Retinal pigment epithelial cell (primary cell): ENCODE data around the gene KNDC1.
"Not testable (repeated sequence)": the region's sequence is repeated elsewhere in the genome, so short reads cannot be mapped to it uniquely, and the experiment has no call there.

Experiments
- DNase-seq: peaks from one replicate; pipeline ENCODE4 v3.0.0-alpha.2; 2010; ENCODE audit warnings: low read depth
- H3K4me3 ChIP-seq: 2 replicates; pipeline ENCODE4 v1.5.1; 2011; ENCODE audit warnings: mild to moderate bottlenecking, low read length, control low read depth, moderate library complexity
- TF ChIP-seq, protein P1 (sequence below): conservative IDR thresholded peaks from 2 replicates; pipeline ENCODE4 v1.5.1; 2011; ENCODE audit warnings: low read depth, low read length, control low read depth, inconsistent platforms

The KNDC1 gene

DNA sequence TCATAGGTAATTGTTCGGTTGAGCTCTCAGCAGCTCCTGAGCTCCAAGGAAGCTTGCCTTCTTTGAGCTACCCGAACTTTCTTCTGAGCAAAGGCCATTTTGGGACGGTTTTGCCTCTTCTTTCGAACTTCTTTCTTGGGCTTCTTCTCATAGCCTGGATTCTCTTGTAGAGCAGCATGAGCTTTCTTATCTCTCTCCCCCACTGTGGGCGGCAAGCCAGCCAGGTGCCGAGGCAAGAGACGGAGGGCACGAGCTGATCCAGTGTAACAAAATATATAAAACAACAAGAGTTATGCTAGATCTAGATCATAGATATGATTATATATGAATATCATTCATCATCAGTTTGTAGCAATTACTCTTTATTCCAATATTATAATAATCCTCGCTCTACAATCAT is 16.5 kb upstream of the KNDC1 start:
- DNase-seq: no peak
- TF ChIP-seq, protein P1, sequence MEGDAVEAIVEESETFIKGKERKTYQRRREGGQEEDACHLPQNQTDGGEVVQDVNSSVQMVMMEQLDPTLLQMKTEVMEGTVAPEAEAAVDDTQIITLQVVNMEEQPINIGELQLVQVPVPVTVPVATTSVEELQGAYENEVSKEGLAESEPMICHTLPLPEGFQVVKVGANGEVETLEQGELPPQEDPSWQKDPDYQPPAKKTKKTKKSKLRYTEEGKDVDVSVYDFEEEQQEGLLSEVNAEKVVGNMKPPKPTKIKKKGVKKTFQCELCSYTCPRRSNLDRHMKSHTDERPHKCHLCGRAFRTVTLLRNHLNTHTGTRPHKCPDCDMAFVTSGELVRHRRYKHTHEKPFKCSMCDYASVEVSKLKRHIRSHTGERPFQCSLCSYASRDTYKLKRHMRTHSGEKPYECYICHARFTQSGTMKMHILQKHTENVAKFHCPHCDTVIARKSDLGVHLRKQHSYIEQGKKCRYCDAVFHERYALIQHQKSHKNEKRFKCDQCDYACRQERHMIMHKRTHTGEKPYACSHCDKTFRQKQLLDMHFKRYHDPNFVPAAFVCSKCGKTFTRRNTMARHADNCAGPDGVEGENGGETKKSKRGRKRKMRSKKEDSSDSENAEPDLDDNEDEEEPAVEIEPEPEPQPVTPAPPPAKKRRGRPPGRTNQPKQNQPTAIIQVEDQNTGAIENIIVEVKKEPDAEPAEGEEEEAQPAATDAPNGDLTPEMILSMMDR: no peak
- no peak overlapping the region for H3K4me3 ChIP-seq

DNA sequence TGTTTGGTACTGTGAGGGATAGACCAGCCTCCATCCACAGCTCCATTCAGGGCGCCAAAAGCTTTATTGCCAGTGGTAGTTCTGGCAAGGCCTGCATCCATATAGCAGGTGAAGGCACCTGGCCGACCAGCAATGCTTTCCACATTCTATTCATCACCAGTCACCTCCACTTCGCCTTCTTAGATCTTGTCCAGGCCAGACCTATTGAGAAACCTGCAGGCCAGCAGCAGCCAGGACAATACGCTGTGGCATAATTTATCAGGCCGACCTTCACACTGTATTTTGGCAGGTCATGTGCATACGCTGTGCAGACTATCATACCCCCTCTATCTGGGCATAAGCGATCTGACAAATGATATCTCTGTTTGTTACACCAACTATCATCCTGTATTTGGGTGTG is 15.2 kb upstream of the KNDC1 start:
- TF ChIP-seq, protein P1: no peak
- DNase-seq: no peak
- H3K4me3 ChIP-seq: no peak overlapping the region

DNA sequence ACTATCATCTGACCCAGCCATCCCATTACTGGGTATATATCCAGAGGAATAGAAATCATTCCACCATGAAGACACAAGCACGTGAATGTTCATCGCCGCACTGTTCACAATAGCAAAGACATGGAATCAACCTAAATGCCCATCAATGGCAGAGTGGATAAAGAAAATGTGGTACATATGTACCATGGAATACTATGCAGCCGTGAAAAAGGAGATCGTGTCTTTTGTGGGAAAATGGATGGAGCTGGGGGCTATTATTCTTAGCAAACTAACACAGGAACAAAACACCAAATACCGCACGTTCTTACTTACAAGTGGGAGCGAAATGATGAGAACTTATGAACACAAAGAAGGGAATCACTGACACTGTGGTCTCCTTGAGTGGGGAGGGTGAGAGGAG is 9.8 kb upstream of the KNDC1 start:
- no peak for DNase-seq
- TF ChIP-seq, protein P1: no peak
- no peak overlapping the region for H3K4me3 ChIP-seq

DNA sequence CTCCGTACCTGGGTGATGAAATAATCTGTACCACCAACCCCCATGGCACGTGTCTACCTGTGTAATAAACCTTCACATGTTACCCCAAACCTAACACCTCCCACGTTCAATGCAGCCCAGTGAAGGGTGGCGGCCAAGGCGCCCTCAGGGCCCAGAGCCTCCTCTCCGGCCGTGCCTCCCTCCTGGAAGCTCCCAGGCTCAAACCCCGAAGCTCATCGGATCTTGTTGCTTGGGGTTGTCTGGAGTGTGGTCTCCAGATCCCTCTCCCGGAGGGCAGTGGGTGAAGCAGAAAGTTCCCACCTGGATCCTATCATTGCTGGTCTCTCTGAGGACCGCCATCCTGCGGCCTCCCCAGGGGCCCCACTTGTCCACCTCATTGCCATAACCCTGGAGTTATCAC is 9.4 kb upstream of the KNDC1 start:
- no peak overlapping the region for H3K4me3 ChIP-seq
- no peak for DNase-seq
- TF ChIP-seq, protein P1: no peak

DNA sequence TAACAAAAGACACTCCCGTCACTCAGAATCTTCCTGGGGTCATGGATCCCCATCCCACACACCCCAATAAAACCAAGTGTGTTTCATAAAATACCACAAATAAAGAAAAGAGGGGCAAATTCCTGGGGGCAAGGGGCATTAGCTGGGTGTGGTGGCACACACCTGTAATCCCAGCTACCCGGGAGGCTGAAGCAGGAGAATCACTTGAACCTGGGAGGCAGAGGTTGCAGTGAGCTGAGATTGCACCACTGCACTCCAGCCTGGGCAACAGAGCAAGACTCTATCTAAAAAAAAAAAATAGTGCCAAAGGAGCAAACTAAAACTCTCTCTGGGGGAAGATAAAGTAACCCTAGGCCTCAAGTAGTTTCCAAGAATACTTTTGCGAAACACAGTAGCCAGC is 8.9 kb upstream of the KNDC1 start:
- not testable (repeated sequence) for H3K4me3 ChIP-seq, DNase-seq

DNA sequence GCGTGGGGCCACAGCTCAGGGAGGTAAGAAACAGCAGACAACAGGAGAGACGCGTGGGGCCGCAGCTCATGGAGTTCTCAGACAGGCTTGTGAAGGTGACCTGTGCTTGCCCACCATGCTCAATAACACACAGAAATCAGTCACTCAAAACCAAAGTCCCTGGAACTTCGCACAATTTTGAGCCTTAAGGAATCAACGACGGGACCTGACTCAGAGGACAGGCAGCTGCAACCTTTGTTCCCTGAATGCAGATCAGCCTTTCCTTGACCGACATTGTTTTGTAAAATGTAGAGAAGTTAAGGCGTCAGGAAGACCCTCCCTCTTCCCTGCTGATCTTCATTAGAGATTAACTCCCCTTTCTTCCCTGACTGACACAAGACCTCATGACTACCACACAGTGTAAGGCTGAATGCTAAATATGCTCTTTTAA is 8.5 kb upstream of the KNDC1 start:
- TF ChIP-seq, protein P1: no peak
- H3K4me3 ChIP-seq: no peak overlapping the region
- no peak for DNase-seq

DNA sequence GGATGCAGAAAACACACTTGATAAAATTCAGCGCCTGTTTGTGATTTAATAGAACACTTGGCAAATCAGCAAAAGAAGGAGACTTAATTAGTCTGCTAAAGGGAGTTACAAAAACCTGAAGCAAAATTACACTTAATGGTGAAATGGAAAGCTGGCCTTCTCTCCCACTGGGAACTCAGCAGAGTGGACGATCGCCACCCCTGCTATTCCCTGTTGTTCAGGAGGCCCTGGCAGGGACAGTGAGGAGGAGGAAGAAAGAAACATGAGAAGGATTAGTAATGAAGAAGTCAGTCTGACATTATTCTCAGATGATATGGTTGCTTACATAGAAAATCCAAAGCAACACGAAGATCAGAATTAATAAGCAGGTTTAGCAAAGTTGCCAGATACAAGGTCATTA is 5.6 kb upstream of the KNDC1 start:
- no peak for DNase-seq
- no peak overlapping the region for H3K4me3 ChIP-seq
- TF ChIP-seq, protein P1: no peak
